Bronchial epithelial cell (primary cell): ENCODE measurements around the gene ICAM5. TPM values are rescaled to one million over a fixed set of nuclear protein-coding genes. Genes with fewer than 3 reads are reported as not detected.
A peak's percentile ranks its signal among the peaks of the same experiment; 100 is the strongest.

Experiments
- DNase-seq: peaks from one replicate; pipeline ENCODE4 v3.0.0-alpha.2; 2010; ENCODE audit warnings: low read depth
- FAIRE-seq: peaks from 2 replicates; lab custom pipeline; 2011; peaks lifted over from hg19 to GRCh38; lab: Jason Lieb, UNC
- H3K27me3 ChIP-seq: 2 replicates; pipeline ENCODE4 v1.5.1; 2011; ENCODE audit warnings: low read length; ENCODE audit not compliant: control insufficient read depth, insufficient read depth
- H3K36me3 ChIP-seq: 2 replicates; pipeline ENCODE4 v1.5.1; 2011; ENCODE audit warnings: low read length; ENCODE audit not compliant: control insufficient read depth, insufficient read depth
- H3K4me3 ChIP-seq: 2 replicates; pipeline ENCODE4 v1.5.1; 2011; ENCODE audit warnings: mild to moderate bottlenecking, low read depth, low read length, control low read depth
- total RNA-seq: library from RNA; depleted of rRNA; stranded (reverse); fragments of >200 nt; gene quantifications from 2 replicates; pipeline ENCODE4 v1.2.1, GENCODE V29; 2014
- TF ChIP-seq, protein P1 (sequence below): IDR thresholded peaks from 2 replicates; pipeline ENCODE4 v1.5.1; 2011; ENCODE audit warnings: mild to moderate bottlenecking, moderate library complexity, low read length, control low read depth, inconsistent platforms; ENCODE audit not compliant: insufficient read depth, severe bottlenecking

ICAM5 gene
- total RNA-seq, 1 donor from 2014 or later, result 3.9 TPM

DNA sequence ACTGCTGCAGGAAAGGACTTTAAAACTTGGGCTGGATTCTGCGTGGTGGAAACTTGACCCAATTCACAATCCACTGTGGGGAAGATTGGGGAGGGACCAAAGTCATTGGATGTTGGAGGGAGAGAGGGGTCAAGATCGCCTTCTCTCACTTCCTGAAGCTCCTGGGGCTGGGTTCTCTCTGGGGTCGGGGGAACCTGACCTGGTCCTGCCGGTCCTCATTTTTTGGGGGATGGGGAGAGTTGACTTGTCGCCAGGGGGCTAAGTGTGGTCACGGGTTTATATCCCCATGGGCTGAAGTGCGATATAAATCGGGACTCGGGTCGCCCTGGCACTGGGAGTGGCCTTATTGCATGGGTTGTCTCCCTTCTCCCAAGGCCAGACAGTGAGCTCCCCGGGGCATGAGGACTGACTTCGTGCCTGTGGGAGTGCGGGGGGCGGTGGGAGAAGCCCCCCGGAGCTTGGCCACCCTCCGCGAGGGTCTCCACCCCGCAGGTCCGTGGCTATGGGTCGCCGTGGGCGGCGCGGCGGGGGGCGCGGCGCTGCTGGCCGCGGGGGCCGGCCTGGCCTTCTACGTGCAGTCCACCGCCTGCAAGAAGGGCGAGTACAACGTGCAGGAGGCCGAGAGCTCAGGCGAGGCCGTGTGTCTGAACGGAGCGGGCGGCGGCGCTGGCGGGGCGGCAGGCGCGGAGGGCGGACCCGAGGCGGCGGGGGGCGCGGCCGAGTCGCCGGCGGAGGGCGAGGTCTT, 6.3 kb downstream of the ICAM5 start:
- H3K36me3 ChIP-seq, result peaks cover 14% of the 10 kb centered on the region
- DNase-seq (no peak), FAIRE-seq (no peak)
- H3K4me3 ChIP-seq, result no peak overlapping the region
- TF ChIP-seq, protein P1, sequence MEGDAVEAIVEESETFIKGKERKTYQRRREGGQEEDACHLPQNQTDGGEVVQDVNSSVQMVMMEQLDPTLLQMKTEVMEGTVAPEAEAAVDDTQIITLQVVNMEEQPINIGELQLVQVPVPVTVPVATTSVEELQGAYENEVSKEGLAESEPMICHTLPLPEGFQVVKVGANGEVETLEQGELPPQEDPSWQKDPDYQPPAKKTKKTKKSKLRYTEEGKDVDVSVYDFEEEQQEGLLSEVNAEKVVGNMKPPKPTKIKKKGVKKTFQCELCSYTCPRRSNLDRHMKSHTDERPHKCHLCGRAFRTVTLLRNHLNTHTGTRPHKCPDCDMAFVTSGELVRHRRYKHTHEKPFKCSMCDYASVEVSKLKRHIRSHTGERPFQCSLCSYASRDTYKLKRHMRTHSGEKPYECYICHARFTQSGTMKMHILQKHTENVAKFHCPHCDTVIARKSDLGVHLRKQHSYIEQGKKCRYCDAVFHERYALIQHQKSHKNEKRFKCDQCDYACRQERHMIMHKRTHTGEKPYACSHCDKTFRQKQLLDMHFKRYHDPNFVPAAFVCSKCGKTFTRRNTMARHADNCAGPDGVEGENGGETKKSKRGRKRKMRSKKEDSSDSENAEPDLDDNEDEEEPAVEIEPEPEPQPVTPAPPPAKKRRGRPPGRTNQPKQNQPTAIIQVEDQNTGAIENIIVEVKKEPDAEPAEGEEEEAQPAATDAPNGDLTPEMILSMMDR, result no peak
- H3K27me3 ChIP-seq, result no peaks in the 10 kb centered on the region

DNA sequence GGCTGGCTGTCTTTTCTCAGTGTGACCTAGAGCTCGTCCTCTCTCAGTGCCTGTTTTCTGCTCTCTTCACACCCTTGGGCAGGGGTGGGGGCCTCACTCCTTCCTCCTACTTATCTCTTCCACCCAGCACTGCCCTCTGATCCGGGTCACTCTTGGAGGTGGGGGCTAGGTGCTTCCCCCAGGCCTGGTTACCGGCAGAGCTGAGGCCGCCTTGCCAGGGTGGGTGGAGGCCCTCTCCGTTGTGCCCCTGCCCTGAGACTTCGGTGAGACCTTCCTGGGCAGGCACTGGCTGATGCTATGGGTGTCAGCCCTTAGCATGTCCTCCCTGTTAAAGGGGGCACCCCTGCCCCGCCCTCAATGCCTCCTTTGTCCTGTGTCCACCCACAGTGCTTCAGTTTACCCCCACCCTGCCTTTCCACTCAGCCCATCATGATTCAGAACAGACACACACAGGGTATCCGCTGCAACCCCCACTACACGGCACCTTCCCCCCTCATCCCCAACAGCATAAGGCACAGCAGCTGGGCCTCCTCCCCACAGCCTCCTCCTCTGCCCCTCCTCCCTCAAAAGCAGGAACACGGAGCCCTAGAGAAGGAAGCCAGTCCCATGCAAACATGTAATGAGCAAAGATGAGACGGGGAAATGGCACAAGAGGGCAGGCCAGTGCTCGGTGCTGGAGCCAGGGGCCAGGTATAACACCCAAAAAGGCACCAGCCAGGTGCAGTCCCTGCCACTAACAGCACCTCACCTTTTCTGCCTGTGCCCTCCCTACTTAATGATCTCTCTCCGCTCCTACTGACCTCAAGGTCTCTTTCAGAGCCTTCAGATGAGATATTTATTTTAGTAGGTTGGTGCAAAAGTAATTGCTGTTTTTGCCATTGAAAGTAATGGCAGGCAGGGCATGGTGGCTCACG, 10.1 kb downstream of the ICAM5 start:
- Histone ChIP-seq H3K27me3 (no peaks in the 10 kb centered on the region), H3K36me3 (no peaks in the 10 kb centered on the region), H3K4me3 (no peak overlapping the region)
- TF ChIP-seq, protein P1, result no peak
- no peak for FAIRE-seq
- no peak for DNase-seq

DNA sequence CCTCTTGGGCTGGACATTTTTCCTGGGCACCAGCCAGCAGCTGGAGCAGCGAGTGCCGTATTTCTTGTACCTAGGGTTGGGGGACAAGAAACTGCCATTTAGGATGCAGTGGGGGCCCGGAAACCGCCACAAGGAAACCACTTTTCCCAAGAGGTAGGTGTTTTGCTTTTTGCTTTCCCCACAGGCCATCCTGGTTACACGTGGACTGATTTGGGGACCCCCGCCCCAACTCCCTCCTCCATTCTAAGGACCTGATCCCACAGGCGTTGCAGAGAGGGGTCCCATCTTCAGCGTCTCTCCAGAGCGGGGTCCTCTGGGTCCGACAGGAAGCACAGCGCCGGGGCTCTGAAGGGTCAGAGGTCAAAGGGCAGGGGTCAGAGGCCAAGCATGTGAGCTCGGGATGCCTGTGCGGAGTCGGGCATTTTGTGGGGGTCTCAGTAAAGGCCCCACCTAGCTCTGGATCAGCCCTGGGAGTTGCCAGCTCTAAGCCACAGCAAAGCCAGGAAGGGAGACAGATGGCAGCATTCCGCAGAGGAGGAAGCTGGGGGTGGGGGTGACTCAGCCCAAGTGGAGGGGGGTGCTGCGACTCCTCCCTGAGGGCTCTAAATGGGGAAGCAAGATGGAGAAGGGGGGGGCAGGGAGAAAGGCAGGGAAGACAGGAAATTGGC, 15.5 kb downstream of the ICAM5 start:
- H3K27me3 ChIP-seq, result no peaks in the 10 kb centered on the region
- no peak overlapping the region for H3K4me3 ChIP-seq
- no peak for FAIRE-seq
- DNase-seq, result peak; percentile 49
- H3K36me3 ChIP-seq, result no peaks in the 10 kb centered on the region
- TF ChIP-seq, protein P1, result no peak

- H3K36me3 ChIP-seq, result no peaks in the 10 kb centered on the region
- no peak overlapping the region for H3K4me3 ChIP-seq
- DNase-seq, result no peak
- FAIRE-seq, result no peak
- H3K27me3 ChIP-seq, result no peaks in the 10 kb centered on the region
- TF ChIP-seq, protein P1, result no peak
These were observed 16.6 kb downstream of the ICAM5 start for GRCh38 chr19:10306327-10306726.

DNA sequence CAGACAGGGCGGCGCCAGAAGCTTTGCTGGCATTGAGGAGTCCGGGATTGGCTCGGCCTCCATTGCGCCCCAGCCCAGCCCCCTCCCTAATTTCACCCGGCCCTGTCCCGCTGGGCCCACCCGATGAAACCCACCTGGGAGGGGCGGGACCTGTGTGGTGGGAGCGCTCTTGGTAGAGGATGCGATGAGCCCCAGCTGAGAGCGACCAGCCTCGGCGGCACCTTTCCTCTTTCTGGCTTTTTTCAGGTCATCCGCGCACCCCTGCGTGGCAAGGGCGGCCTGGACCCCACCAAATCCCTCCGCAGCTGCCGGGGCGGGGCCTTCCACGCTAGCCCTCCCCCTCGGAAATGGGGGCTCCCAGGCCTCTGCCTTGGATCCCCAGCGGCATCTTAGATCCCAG, 19.7 kb downstream of the ICAM5 start, which contains the start of gene ZGLP1:
Gene ZGLP1 (minus strand): TSS at position 393 of the 400 bp plus-strand sequence.
- Histone ChIP-seq H3K36me3 (peaks cover 2% of the 10 kb centered on the region), H3K27me3 (no peaks in the 10 kb centered on the region), H3K4me3 (no peak within 1 kb of the TSS)
- no peak for FAIRE-seq
- no peak for DNase-seq
- TF ChIP-seq, protein P1, result no peak
